Keratinocyte (primary cell): ENCODE data around the gene PRKAG3. TPM values are rescaled to one million over a fixed set of nuclear protein-coding genes. Genes with fewer than 3 reads are reported as not detected.

Source experiments
- DNase-seq: peaks from one replicate; pipeline ENCODE4 v3.0.0-alpha.2; 2011; ENCODE audit warnings: low read depth, missing footprints, low spot score
- FAIRE-seq: peaks from 2 replicates; lab custom pipeline; 2011; peaks lifted over from hg19 to GRCh38; lab: Jason Lieb, UNC
- H2AFZ ChIP-seq: 2 replicates; pipeline ENCODE4 v1.6.0; 2012; ENCODE audit warnings: low read length, control low read depth, inconsistent platforms; ENCODE audit not compliant: control insufficient read depth
- H3K27ac ChIP-seq: 2 replicates; pipeline ENCODE4 v1.5.1; 2011; ENCODE audit warnings: low read length; ENCODE audit not compliant: control insufficient read depth, insufficient read depth
- H3K27me3 ChIP-seq: 3 replicates; pipeline ENCODE4 v1.6.0; 2011; ENCODE audit warnings: low read length; ENCODE audit not compliant: control insufficient read depth, insufficient read depth; ENCODE audit errors: extremely low read depth
- H3K36me3 ChIP-seq, 2 experiments: 2 replicates in 1 of 2; 3 replicates in 1 of 2; pipeline ENCODE4 v1.5.1; 2011; ENCODE audit warnings: low read length in 2 of 2, mild to moderate bottlenecking in 1 of 2; ENCODE audit not compliant: control insufficient read depth in 2 of 2, insufficient read depth in 2 of 2; ENCODE audit errors: extremely low read depth in 1 of 2
- H3K4me1 ChIP-seq: 3 replicates; pipeline ENCODE4 v1.5.1; 2011; ENCODE audit warnings: low read length; ENCODE audit not compliant: control insufficient read depth, insufficient read depth; ENCODE audit errors: extremely low read depth
- H3K4me2 ChIP-seq: 3 replicates; pipeline ENCODE4 v1.6.0; 2011; ENCODE audit warnings: low read depth, low read length; ENCODE audit not compliant: control insufficient read depth, insufficient read depth; ENCODE audit errors: extremely low read depth
- H3K4me3 ChIP-seq, 3 experiments: fragments of 200-600 bp in 1 of 3; sonication (generic) in 1 of 3; 2 replicates in 2 of 3; 3 replicates in 1 of 3; pipeline ENCODE4 v1.5.1; 2011 to 2016; ENCODE audit warnings: low read length in 3 of 3, mild to moderate bottlenecking in 3 of 3, control low read depth in 2 of 3, inconsistent platforms in 1 of 3, low read depth in 1 of 3, mixed read lengths in 1 of 3, mixed run types in 1 of 3, moderate library complexity in 1 of 3; ENCODE audit not compliant: control insufficient read depth in 2 of 3, insufficient read depth in 2 of 3; ENCODE audit errors: extremely low read depth in 1 of 3
- H3K79me2 ChIP-seq: 2 replicates; pipeline ENCODE4 v1.6.0; 2012; ENCODE audit warnings: low read length; ENCODE audit not compliant: control insufficient read depth, insufficient read depth
- H3K9ac ChIP-seq: 3 replicates; pipeline ENCODE4 v1.6.0; 2011; ENCODE audit warnings: low read length; ENCODE audit not compliant: control insufficient read depth, insufficient read depth; ENCODE audit errors: extremely low read depth
- H3K9me1 ChIP-seq: 3 replicates; pipeline ENCODE4 v1.6.0; 2011; ENCODE audit warnings: low read length; ENCODE audit not compliant: control insufficient read depth, insufficient read depth; ENCODE audit errors: extremely low read depth
- H3K9me3 ChIP-seq: 2 replicates; pipeline ENCODE4 v1.5.1; 2012; ENCODE audit warnings: low read depth, low read length; ENCODE audit not compliant: control insufficient read depth
- H4K20me1 ChIP-seq: 3 replicates; pipeline ENCODE4 v1.6.0; 2011; ENCODE audit warnings: low read length; ENCODE audit not compliant: control insufficient read depth, insufficient read depth; ENCODE audit errors: extremely low read depth
- EZH2 ChIP-seq: IDR thresholded peaks from one replicate; pipeline ENCODE4 v1.6.1; 2012; ENCODE audit warnings: inconsistent platforms, mild to moderate bottlenecking, low read length, moderate library complexity
- dilution Hi-C: fragments of 300-500 bp; cut with MboI; formaldehyde crosslinking; loops from one replicate; pipeline ENCODE4 v1.7.0; 2020; ENCODE audit warnings: low sequenced_read_pairs; ENCODE audit not compliant: extremely low pct_ligation_motif_present
- polyA plus RNA-seq, 5 experiments: library from polyadenylated mRNA; depleted of rRNA in 3 of 5; stranded (reverse) in 3 of 5; stranded (forward) in 1 of 5; unstranded in 1 of 5; fragments of >200 nt; gene quantifications; 1 replicate in 1 of 5; 2 replicates in 3 of 5; 3 replicates in 1 of 5; pipeline versions ENCODE4 v1.2.1 to v1.2.3, GENCODE V29; 2011 to 2012; ENCODE audit warnings: missing spikeins in 2 of 5, low read depth in 1 of 5, low replicate concordance in 1 of 5
- TF ChIP-seq, protein P1 (sequence below), 3 experiments: IDR thresholded peaks in 1 of 3; conservative IDR thresholded peaks in 1 of 3; optimal IDR thresholded peaks in 1 of 3; 2 replicates in 2 of 3; 3 replicates in 1 of 3; pipeline versions ENCODE3 to v1.5.1; 2011; ENCODE audit warnings: low read length in 3 of 3, mild to moderate bottlenecking in 3 of 3, moderate library complexity in 2 of 3, control low read depth in 1 of 3, inconsistent platforms in 1 of 3; ENCODE audit not compliant: insufficient read depth in 2 of 3; ENCODE audit errors: extremely low read depth in 1 of 3

The PRKAG3 gene
- polyA plus RNA-seq, 1 donor (not counting 4 experiments of a cell fraction or from before 2014, with no cell fraction given): not detected

DNA sequence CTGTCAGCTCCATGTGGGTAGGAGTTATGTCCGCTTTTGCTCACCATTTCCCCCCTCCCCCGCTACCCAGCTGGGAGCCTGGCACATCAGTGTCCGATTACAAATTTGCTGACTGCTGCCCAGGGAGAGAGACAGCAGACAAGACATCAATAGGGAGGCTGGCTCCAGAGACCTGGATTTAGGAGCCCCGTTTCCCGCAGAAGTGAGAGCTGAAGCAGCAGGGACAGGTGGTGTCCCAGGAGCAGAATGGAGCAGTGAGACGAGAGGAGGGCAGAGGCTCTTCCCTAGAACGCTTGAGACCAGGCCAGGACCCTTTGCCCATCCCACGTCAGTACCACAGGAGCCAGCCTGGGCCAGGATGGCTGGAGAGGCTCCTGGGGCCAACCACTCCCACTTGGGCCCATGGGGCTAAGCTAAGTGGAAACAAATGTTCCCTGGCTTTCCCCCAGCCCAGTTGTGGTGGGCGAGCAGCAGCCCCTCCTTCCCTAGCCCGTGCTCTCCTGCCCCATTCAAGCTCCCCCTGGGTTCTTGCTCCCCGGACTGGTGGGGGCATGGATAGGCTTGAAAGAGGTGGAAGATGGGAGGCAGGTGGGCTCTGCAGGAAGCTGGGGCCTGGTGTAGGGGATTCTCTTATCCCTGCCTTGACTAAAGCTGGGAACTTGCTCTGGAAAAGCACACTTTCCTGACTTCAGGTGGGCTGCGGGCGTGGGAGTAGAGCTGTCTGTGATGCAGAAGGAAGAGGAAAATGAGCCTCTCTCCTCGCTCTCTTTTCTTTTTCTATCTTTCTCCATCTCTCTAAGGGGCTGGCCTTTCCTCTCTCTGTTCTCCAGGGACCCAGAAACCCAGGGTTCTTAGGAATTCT lies 23.9 kb upstream of the PRKAG3 start:
- no peak overlapping the region for H3K4me2 ChIP-seq
- TF ChIP-seq, protein P1, sequence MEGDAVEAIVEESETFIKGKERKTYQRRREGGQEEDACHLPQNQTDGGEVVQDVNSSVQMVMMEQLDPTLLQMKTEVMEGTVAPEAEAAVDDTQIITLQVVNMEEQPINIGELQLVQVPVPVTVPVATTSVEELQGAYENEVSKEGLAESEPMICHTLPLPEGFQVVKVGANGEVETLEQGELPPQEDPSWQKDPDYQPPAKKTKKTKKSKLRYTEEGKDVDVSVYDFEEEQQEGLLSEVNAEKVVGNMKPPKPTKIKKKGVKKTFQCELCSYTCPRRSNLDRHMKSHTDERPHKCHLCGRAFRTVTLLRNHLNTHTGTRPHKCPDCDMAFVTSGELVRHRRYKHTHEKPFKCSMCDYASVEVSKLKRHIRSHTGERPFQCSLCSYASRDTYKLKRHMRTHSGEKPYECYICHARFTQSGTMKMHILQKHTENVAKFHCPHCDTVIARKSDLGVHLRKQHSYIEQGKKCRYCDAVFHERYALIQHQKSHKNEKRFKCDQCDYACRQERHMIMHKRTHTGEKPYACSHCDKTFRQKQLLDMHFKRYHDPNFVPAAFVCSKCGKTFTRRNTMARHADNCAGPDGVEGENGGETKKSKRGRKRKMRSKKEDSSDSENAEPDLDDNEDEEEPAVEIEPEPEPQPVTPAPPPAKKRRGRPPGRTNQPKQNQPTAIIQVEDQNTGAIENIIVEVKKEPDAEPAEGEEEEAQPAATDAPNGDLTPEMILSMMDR (optimal IDR thresholded peaks at IDR 0.05 in 1 of 3, IDR thresholded peaks at IDR 0.05 in 1 of 3, conservative IDR thresholded peaks at IDR 0.05 in 1 of 3; ENCODE audit: extremely low read depth in 1 of 3, insufficient read depth in 2 of 3, low read length in 3 of 3): no peak
- TF ChIP-seq EZH2: no peak
- H3K4me3 ChIP-seq: no peak overlapping the region
- H3K27me3 ChIP-seq: peaks cover 42% of the 10 kb centered on the region
- peaks cover 12% of the 10 kb centered on the region for H3K4me1 ChIP-seq
- no peaks in the 10 kb centered on the region for H4K20me1 ChIP-seq
- no peaks in the 10 kb centered on the region for H3K9me3 ChIP-seq
- H3K9ac ChIP-seq: no peak overlapping the region
- DNase-seq (no peak), FAIRE-seq (no peak)
- no peaks in the 10 kb centered on the region for H3K9me1 ChIP-seq
- dilution Hi-C loops: no loop called here
- H3K79me2 ChIP-seq: no peaks in the 10 kb centered on the region
- H2AFZ ChIP-seq: no peak overlapping the region
- no peaks in the 10 kb centered on the region for H3K36me3 ChIP-seq
- no peak overlapping the region for H3K27ac ChIP-seq

DNA sequence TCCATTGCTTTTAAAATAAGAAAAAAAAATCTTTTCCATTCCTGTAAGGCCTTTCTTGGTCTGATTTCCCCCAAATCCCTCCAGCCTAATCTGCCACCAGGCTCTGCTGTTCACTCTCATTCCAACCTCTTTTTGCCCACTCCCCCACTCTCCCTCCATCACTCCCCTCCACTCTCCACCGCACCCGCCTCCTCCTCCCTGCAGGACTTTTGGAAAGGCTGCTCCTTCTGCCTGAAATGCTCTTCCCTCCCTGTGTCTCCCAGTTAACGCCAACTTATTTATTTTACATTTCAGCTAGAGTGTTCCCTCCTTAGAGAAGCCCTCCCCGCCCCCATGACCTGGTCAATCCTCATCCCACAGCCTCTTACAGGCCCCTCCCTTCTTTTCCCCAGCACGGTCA lies 23.3 kb upstream of the PRKAG3 start:
- Histone ChIP-seq H4K20me1 (no peaks in the 10 kb centered on the region), H3K4me3 (no peak overlapping the region), H3K27ac (no peak overlapping the region), H3K9me3 (no peaks in the 10 kb centered on the region), H3K4me1 (peaks cover 6% of the 10 kb centered on the region), H3K36me3 (no peaks in the 10 kb centered on the region), H3K9ac (no peak overlapping the region), H3K4me2 (no peak overlapping the region), H3K27me3 (peaks cover 35% of the 10 kb centered on the region), H3K9me1 (no peaks in the 10 kb centered on the region), H3K79me2 (no peaks in the 10 kb centered on the region), H2AFZ (no peak overlapping the region)
- TF ChIP-seq EZH2: no peak
- TF ChIP-seq, protein P1 (optimal IDR thresholded peaks at IDR 0.05 in 1 of 3, IDR thresholded peaks at IDR 0.05 in 1 of 3, conservative IDR thresholded peaks at IDR 0.05 in 1 of 3; ENCODE audit: extremely low read depth in 1 of 3, insufficient read depth in 2 of 3, low read length in 3 of 3): no peak
- FAIRE-seq (no peak), DNase-seq (no peak)
- dilution Hi-C loops: no loop called here
